CD4-positive, alpha-beta T cell treated with Interleukin-4 for 4 hours (primary cell): ENCODE data around the gene MRPL54.

Experiments used
- DNase-seq: peaks from one replicate; pipeline ENCODE4 v3.0.0-alpha.2; 2020

The MRPL54 gene

GRCh38 chr19:3785938-3786824 is 23.7 kb downstream of the MRPL54 start, which contains the start of gene MATK:
Gene MATK, minus strand, starts transcription at chr19:3786381. Its CDS starts 1,246 bp downstream, at chr19:3785135.
- no peak for DNase-seq

- DNase-seq, result peak; percentile 57
These were observed 26.7 kb downstream of the MRPL54 start for GRCh38 chr19:3788996-3789778.

DNA sequence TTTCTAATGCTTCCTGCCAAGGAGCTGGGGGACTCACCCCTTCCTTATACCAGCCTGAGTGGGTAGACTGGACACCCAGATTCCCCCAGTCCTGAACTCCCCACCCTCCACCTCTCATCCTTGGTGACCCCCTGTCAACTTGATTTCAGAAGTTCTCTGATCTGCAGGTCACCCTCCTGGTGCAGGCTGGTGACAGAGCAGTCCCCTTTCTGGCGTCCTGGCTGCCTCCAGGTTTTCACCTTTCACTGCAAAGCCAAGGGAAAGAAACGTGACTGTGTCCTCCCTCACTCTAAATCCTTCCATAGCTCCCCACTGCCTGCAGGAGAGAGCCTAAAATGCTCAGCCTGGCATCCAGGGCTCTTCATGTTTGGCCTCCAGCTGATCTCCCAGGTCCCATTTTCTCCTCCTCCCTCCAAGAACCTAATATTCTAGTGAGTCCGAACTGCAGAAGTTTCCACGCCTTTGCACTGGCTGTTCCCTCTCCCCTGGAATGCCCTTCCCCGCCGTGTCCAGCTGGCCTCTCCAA is 27.8 kb downstream of the MRPL54 start:
- DNase-seq, result no peak

GRCh38 chr19:3790941-3791340 is 28.5 kb downstream of the MRPL54 start:
- no peak for DNase-seq

DNA sequence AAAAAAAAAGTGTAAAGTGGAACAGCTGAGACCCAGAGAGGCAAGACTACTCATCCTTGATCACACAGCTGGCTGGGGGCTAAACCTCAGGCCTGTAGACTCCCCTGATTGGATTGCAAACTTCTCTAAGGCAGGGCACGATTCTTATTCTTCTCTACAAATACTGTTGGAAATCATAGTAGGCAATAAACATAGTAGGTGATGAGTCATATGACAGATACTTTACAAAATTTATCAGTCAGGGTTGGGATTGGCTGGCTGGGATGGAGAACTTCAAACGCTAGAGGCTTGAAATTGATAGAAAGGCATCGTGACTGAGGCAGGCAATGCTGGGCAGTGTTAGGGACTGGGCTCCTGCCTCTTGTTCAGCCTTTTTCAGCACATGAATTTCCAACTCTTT is 29.6 kb downstream of the MRPL54 start:
- DNase-seq, result no peak

- no peak for DNase-seq
These were observed 31.3 kb downstream of the MRPL54 start for GRCh38 chr19:3793799-3794198.

DNA sequence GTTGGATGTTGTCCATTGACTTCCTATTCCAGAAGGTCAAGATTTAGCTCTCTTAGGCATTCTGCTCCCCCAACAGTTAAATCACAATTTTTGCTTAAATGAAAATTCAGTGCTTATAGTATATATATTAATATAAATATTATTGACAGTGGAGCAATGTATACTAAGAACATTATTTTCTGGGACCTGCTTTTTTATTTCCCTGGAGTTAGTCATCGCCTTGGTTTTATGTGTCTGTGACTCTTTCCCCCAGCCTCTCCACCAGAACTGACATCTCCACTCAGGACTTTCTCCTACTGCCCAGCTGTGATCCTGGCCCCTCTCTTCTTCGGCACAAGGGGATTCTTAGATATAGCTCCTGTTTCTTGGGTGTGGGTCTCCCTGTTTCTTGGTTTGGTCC is 33.9 kb downstream of the MRPL54 start:
- no peak for DNase-seq

DNA sequence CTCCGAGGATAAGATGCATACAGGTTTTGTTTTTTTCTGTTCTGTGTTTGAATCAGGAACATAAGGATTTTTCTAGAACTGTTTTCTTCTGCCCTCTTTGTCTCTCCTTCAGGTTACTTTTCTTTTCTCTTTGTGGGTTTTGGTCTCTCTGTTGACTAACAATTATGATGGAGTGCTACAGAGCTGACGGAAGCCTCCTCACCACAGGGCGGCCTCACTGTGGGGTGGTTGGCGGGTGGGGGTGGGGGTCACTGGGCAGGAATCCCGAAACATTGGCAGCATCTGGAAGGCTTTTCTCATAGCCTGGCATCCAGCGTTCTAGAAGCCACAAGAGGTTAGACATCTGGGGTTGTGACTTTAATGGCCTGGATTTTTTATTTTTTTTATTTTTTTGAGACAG is 35.7 kb downstream of the MRPL54 start:
- peak; percentile 58 for DNase-seq

- DNase-seq, result no peak
These were observed 38.5 kb downstream of the MRPL54 start for GRCh38 chr19:3800996-3801395.

DNA sequence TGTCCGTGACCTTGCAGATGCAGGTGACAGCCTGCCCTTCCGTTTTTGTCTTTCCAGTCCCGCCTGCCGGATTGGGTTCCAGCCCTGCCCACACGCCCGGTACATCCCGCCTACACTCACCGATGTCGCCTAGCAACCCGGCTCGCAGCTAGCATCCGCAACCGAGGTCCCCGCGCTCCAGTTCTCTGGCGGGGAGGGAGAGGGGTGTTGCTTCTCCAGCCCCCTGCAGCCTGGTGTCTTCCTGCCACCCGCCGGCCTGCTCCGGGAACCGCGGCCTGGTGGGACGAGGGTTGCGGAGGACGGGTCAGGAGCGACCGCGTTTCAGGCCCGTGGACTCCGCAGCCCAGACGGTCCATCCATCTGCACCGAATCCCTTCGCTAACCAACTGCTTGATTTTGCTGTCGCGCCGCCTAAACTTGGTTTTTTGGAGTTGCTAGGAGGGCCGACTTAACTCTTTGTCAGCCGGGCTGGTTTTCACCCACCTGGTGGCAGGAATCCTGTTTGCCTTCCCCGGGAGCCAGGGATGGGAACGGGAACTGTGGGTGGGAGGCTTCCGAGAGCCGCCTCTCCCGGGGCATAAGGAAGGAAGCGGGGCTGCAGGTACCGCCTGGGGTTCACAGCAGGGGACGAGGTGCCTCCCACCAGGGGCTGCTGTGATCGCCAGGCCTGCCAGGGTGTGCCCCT is 39.1 kb downstream of the MRPL54 start:
- peak; percentile 46 for DNase-seq

DNA sequence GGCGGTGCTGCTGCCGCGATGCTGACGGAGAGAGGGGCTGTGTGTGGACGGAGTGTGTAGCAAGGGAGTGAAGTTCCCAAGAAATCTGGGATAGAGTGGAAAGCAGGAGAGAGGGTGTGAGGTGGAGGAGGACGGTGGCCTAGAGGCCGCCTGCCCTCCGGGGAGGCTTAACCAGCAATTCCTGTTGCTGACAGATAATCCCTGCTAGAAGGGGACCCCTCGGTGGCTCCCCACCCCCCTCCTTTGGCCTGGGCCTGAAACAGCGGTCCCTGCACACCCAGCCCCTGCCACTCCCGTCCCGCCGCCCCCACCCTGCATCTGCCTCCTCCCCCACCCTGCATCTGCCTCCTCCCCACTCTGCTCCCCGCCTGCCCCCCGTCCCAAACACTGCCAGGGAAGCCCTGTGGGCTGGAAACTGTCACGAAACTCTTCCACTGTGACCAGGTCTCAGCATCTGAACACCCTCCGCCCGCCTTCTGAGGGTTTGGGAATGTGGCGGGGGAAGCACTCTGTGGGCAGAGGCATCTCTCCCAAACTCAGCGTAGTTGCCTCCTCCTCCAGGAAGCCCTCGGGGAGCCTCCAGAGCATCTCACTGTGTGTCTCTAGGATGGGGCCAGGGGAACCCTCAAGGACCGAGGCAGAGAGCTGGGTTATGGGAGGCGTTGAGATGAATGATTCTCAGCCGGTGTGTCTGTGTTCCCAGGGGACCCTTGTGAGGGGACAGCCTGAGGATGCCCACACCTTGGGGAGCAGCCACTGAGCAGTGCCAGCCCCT is 40.8 kb downstream of the MRPL54 start:
- no peak for DNase-seq

GRCh38 chr19:3803986-3804385 is 41.5 kb downstream of the MRPL54 start:
- no peak for DNase-seq

- no peak for DNase-seq
These were observed 41.9 kb downstream of the MRPL54 start for GRCh38 chr19:3804429-3804828.

- DNase-seq, result no peak
These were observed 43.4 kb downstream of the MRPL54 start for GRCh38 chr19:3805859-3806258.

DNA sequence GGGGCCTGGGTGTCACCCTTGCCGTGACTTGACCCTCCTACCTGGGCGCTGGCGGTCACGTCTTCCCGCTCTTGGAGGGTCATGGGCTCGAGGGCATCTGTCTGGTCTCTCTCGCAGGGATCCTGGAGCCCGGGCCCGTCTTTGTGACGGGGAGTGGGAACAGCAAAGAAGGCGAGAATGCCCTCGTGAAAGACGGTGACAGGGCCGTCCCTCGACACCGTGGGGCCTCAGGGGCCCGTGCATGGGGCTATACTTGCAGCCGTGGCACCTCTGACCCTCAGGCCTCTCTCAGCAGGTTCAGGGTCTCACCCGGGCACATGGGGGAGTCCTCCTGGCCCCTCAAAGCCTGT is 44.6 kb downstream of the MRPL54 start:
- no peak for DNase-seq

DNA sequence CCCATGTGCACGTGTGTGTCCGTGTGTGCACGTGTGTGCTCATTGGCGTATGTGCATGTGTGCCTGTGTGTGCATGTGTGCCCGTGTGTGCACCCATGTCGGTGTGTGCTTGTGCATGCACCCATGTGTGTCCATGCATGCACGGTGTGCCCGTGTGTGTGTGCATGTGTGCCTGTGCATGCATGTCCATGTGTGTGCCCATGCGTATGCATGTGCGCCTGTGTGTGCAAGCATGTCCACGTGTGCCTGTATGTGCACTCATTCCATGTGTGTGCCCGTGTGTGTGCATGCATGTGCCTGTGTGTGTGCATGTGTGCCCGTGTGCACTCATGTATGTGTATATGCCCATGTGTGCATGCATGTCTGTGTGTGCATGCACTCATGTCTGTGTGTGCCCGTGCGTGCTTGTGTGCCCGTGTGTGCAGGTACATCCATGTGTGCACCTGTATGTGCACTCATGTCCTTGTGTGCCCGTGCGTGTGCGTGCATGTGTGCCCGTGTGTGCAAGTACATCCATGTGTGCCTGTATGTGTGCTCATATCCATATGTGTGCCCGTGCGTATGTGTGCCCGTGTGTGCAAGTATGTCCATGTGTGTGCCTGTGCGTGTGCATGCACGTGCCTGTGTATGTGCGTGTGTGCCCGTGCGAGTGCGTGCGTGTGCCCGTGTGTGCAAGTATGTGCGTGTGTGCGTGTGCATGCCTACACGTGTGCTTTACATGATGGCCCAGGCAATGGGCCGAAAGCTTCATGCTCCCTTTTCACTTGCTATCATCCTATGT is 45.3 kb downstream of the MRPL54 start:
- no peak for DNase-seq

- DNase-seq, result no peak
These were observed 46.1 kb downstream of the MRPL54 start for GRCh38 chr19:3808420-3809143.

DNA sequence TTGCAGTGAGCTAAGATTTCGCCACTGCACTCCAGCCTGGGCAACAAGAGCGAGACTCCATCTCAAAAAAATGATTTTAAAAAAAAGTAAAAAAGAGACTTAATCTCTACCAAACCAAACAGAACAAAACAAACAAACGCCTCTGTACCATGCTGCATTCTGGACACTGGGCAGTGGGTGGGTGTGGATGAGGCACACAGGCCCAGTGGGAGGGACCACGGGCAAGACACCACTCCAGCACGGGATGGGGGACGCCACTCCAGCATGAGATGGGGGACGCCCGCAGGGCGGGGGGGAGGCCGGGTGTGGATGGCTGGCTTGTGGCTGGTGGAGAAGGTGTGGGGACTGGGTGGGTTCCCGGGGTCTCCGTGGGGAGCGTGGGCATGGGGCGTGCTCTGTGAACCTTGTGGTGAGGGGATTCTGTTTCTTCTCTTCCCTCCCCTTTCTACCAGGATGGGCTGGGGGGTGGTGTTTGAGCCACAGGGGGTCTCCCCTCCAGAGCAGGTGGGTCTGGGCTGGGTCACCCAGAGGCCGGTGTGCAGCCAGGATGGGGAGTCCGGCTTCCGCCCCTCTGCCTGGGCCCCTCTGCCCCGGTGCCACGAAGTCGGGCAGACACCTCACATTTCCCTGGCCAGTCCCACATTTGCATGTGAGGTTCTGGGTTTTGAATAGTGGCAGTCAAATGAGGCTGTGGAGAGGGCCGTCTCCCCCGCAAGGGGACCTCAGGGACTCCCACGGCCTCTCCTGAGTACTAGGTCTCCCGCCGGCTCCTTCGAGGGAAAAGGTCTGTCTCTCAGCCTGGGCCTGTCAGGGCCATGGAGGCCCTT is 47.6 kb downstream of the MRPL54 start:
- DNase-seq, result no peak

GRCh38 chr19:3810708-3811355 is 48.4 kb downstream of the MRPL54 start:
- no peak for DNase-seq
